Femur (tissue), 1 donor: ENCODE results near the gene SHISA7.

Experiments used
- DNase-seq: peaks from one replicate; pipeline ENCODE4 v3.0.0-alpha.2; 2017

SHISA7 gene

GRCh38 chr19:55385724-55386492, 57.2 kb downstream of the SHISA7 start, which contains the start of gene RPL28:
RPL28 (plus strand) TSS chr19:55385932; CDS start chr19:55386358, 426 bp downstream.
- peak; percentile 100 for DNase-seq

- peak; percentile 97 for DNase-seq
Observed at GRCh38 chr19:55384920-55385723, 58.0 kb downstream of the SHISA7 start.

- no peak for DNase-seq
Observed at GRCh38 chr19:55384131-55384919, 58.8 kb downstream of the SHISA7 start, which contains the start of gene TMEM238. TMEM238 (minus strand) TSS chr19:55384292; CDS start chr19:55384259, 33 bp downstream.

GRCh38 chr19:55383279-55384130, 59.6 kb downstream of the SHISA7 start:
- DNase-seq, result peak; percentile 69

- DNase-seq, result no peak
Observed at GRCh38 chr19:55382522-55383054, 60.5 kb downstream of the SHISA7 start.

GRCh38 chr19:55382013-55382412, 61.1 kb downstream of the SHISA7 start:
- DNase-seq, result no peak

GRCh38 chr19:55379174-55379573, 63.9 kb downstream of the SHISA7 start:
- DNase-seq, result peak; percentile 75
